ENCODE results near the gene VSTM2B.

VSTM2B gene

GRCh38 chr19:29525901-29526729 lies at the start of gene VSTM2B:
TSS of gene VSTM2B (plus strand) at chr19:29525994. CDS start at chr19:29526584, 590 bp downstream.
- H3K4me2 ChIP-seq (ENCODE audit: low read length), result peak within 1 kb of the TSS; percentile 26
- no peaks in the 10 kb centered on the region for H3K36me3 ChIP-seq (ENCODE audit: control insufficient read depth, insufficient read depth, low read length)
- no peak for TF ChIP-seq CTCF (IDR thresholded peaks at IDR 0.05)
- H3K79me2 ChIP-seq, result no peaks in the 10 kb centered on the region
- no peaks in the 10 kb centered on the region for H3K9me3 ChIP-seq (ENCODE audit: control insufficient read depth, low read length)
- no peak within 1 kb of the TSS for H2AFZ ChIP-seq
- peaks cover 3% of the 10 kb centered on the region for H3K27me3 ChIP-seq (ENCODE audit: control insufficient read depth, insufficient read depth, low read length)
- peaks cover 8% of the 10 kb centered on the region for H3K4me1 ChIP-seq
- no peak within 1 kb of the TSS for H3K9ac ChIP-seq
- no peak within 1 kb of the TSS for H3K27ac ChIP-seq
- H3K4me3 ChIP-seq (ENCODE audit: low read depth, low read length), result no peak within 1 kb of the TSS

GRCh38 chr19:29476528-29476927 lies 49.3 kb upstream of the VSTM2B start:
- Histone ChIP-seq H3K9me3 (ENCODE audit: control insufficient read depth, low read length) (no peaks in the 10 kb centered on the region), H3K9ac (no peak overlapping the region), H3K4me2 (ENCODE audit: low read length) (no peak overlapping the region), H3K27ac (no peak overlapping the region), H3K4me1 (no peaks in the 10 kb centered on the region), H2AFZ (no peak overlapping the region), H3K27me3 (ENCODE audit: control insufficient read depth, insufficient read depth, low read length) (no peaks in the 10 kb centered on the region), H3K36me3 (ENCODE audit: control insufficient read depth, insufficient read depth, low read length) (no peaks in the 10 kb centered on the region), H3K79me2 (no peaks in the 10 kb centered on the region), H3K4me3 (ENCODE audit: low read depth, low read length) (no peak overlapping the region)
- TF ChIP-seq CTCF (IDR thresholded peaks at IDR 0.05), result no peak

GRCh38 chr19:29477831-29478577 lies 47.8 kb upstream of the VSTM2B start:
- Histone ChIP-seq H3K4me3 (ENCODE audit: low read depth, low read length) (no peak overlapping the region), H3K27ac (no peak overlapping the region), H3K4me1 (no peaks in the 10 kb centered on the region), H3K79me2 (no peaks in the 10 kb centered on the region), H3K4me2 (ENCODE audit: low read length) (no peak overlapping the region), H3K36me3 (ENCODE audit: control insufficient read depth, insufficient read depth, low read length) (no peaks in the 10 kb centered on the region), H3K27me3 (ENCODE audit: control insufficient read depth, insufficient read depth, low read length) (no peaks in the 10 kb centered on the region), H3K9ac (no peak overlapping the region), H3K9me3 (ENCODE audit: control insufficient read depth, low read length) (no peaks in the 10 kb centered on the region), H2AFZ (no peak overlapping the region)
- TF ChIP-seq CTCF (IDR thresholded peaks at IDR 0.05), result no peak

- Histone ChIP-seq H3K4me3 (ENCODE audit: low read depth, low read length) (no peak overlapping the region), H3K4me2 (ENCODE audit: low read length) (no peak overlapping the region), H3K79me2 (no peaks in the 10 kb centered on the region), H2AFZ (no peak overlapping the region), H3K9ac (no peak overlapping the region), H3K9me3 (ENCODE audit: control insufficient read depth, low read length) (no peaks in the 10 kb centered on the region), H3K36me3 (ENCODE audit: control insufficient read depth, insufficient read depth, low read length) (no peaks in the 10 kb centered on the region), H3K27me3 (ENCODE audit: control insufficient read depth, insufficient read depth, low read length) (no peaks in the 10 kb centered on the region), H3K4me1 (no peaks in the 10 kb centered on the region), H3K27ac (no peak overlapping the region)
- peak; percentile 52 for TF ChIP-seq CTCF (IDR thresholded peaks at IDR 0.05)
Observed at GRCh38 chr19:29478578-29479565, 46.9 kb upstream of the VSTM2B start.
